Osteocyte (in vitro differentiated cells): ENCODE results near the gene B4GALT1. TPM values are rescaled to one million over a fixed set of nuclear protein-coding genes. Genes with fewer than 3 reads are reported as not detected.

Source experiments
- DNase-seq: peaks from one replicate; pipeline ENCODE4 v3.0.0; 2021; ENCODE audit warnings: mixed read lengths; ENCODE audit not compliant: unreplicated experiment; ENCODE audit errors: extremely low spot score
- H3K27ac Mint-ChIP-seq: one replicate; pipeline ENCODE4 v1.8.0; 2021; ENCODE audit warnings: mild to moderate bottlenecking, mixed read lengths; ENCODE audit not compliant: unreplicated experiment
- H3K27me3 Mint-ChIP-seq: one replicate; pipeline ENCODE4 v1.8.0; 2021; ENCODE audit warnings: mixed read lengths; ENCODE audit not compliant: unreplicated experiment
- H3K36me3 Mint-ChIP-seq: one replicate; pipeline ENCODE4 v1.8.0; 2021; ENCODE audit warnings: mixed read lengths; ENCODE audit not compliant: unreplicated experiment
- H3K4me1 Mint-ChIP-seq: one replicate; pipeline ENCODE4 v1.8.0; 2021; ENCODE audit warnings: mixed read lengths; ENCODE audit not compliant: unreplicated experiment
- H3K4me3 Mint-ChIP-seq: one replicate; pipeline ENCODE4 v1.8.0; 2021; ENCODE audit warnings: mild to moderate bottlenecking, moderate library complexity, mixed read lengths; ENCODE audit not compliant: unreplicated experiment
- H3K9me3 Mint-ChIP-seq: one replicate; pipeline ENCODE4 v1.8.0; 2021; ENCODE audit warnings: mixed read lengths; ENCODE audit not compliant: unreplicated experiment
- CTCF ChIP-seq: fragments of 200-600 bp; sonication (generic); IDR thresholded peaks from 2 replicates; pipeline ENCODE4 v1.5.0; 2021; ENCODE audit warnings: antibody characterized with exemption, mild to moderate bottlenecking, moderate library complexity
- total RNA-seq: library from RNA; stranded (reverse); gene quantifications from 2 replicates; pipeline ENCODE4 v1.2.1, GENCODE V29; 2021

The B4GALT1 gene
- total RNA-seq, 1 donor from 2014 or later, result 40.9 TPM

DNA sequence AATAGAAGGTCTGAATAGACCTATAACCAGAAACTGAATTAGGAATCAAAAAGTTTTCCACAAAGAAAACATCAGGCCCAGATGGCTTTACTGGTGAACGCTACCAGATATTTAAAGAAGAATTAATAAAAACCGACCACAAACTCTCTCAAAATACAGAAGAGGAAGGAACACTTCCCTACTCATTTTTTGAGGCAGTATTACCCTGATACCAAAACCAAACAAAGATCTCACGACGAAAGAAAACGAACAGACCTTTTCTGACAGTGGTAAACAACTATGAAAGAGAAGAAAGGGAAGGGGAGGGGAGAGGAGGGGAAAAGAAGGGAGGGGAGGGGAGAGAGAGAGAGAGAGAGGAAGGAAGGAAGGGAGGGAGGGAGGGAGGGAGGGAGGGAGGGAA is 13.5 kb downstream of the B4GALT1 start:
- DNase-seq, result no peak
- no peaks in the 10 kb centered on the region for H3K27me3 Mint-ChIP-seq
- no peak for TF ChIP-seq CTCF
- H3K4me3 Mint-ChIP-seq, result no peak overlapping the region
- peaks cover 7% of the 10 kb centered on the region for H3K9me3 Mint-ChIP-seq
- peaks cover 3% of the 10 kb centered on the region for H3K36me3 Mint-ChIP-seq
- no peak overlapping the region for H3K27ac Mint-ChIP-seq
- H3K4me1 Mint-ChIP-seq, result peaks cover 35% of the 10 kb centered on the region

- TF ChIP-seq CTCF, result no peak
- Mint-ChIP-seq H3K27ac (no peak overlapping the region), H3K9me3 (peaks cover 7% of the 10 kb centered on the region), H3K4me3 (no peak overlapping the region), H3K36me3 (peaks cover 3% of the 10 kb centered on the region), H3K27me3 (no peaks in the 10 kb centered on the region), H3K4me1 (peaks cover 34% of the 10 kb centered on the region)
- DNase-seq, result no peak
These were observed 14.1 kb downstream of the B4GALT1 start for GRCh38 chr9:33153001-33153400.

GRCh38 chr9:33151601-33152000 is 15.5 kb downstream of the B4GALT1 start:
- no peak for DNase-seq
- Mint-ChIP-seq H3K4me3 (no peak overlapping the region), H3K27me3 (no peaks in the 10 kb centered on the region), H3K36me3 (peaks cover 3% of the 10 kb centered on the region), H3K27ac (peak overlapping the region; percentile 74), H3K9me3 (peaks cover 7% of the 10 kb centered on the region), H3K4me1 (peaks cover 32% of the 10 kb centered on the region)
- TF ChIP-seq CTCF, result no peak

- no peak for DNase-seq
- Mint-ChIP-seq H3K27ac (peak overlapping the region; percentile 74), H3K36me3 (peaks cover 3% of the 10 kb centered on the region), H3K27me3 (no peaks in the 10 kb centered on the region), H3K4me3 (no peak overlapping the region), H3K9me3 (peaks cover 7% of the 10 kb centered on the region), H3K4me1 (peaks cover 32% of the 10 kb centered on the region)
- no peak for TF ChIP-seq CTCF
These were observed 16.1 kb downstream of the B4GALT1 start for GRCh38 chr9:33151007-33151557.

- peaks cover 32% of the 10 kb centered on the region for H3K4me1 Mint-ChIP-seq
- no peak overlapping the region for H3K27ac Mint-ChIP-seq
- H3K27me3 Mint-ChIP-seq, result no peaks in the 10 kb centered on the region
- no peak overlapping the region for H3K4me3 Mint-ChIP-seq
- H3K9me3 Mint-ChIP-seq, result peaks cover 5% of the 10 kb centered on the region
- peaks cover under 1% of the 10 kb centered on the region for H3K36me3 Mint-ChIP-seq
- DNase-seq, result no peak
- no peak for TF ChIP-seq CTCF
These were observed 18.6 kb downstream of the B4GALT1 start for GRCh38 chr9:33148367-33149014.
